GM12872 (cell line): Measurements from ENCODE around the gene HNRNPM.

Experiments used
- TF ChIP-seq, protein P1 (sequence below): IDR thresholded peaks from 3 replicates; pipeline ENCODE4 v1.5.1; 2011; ENCODE audit warnings: low read depth, mild to moderate bottlenecking, low read length, moderate library complexity; ENCODE audit not compliant: insufficient read depth

HNRNPM gene

GRCh38 chr19:8490395-8490760 lies 45.6 kb downstream of the HNRNPM start:
- TF ChIP-seq, protein P1, sequence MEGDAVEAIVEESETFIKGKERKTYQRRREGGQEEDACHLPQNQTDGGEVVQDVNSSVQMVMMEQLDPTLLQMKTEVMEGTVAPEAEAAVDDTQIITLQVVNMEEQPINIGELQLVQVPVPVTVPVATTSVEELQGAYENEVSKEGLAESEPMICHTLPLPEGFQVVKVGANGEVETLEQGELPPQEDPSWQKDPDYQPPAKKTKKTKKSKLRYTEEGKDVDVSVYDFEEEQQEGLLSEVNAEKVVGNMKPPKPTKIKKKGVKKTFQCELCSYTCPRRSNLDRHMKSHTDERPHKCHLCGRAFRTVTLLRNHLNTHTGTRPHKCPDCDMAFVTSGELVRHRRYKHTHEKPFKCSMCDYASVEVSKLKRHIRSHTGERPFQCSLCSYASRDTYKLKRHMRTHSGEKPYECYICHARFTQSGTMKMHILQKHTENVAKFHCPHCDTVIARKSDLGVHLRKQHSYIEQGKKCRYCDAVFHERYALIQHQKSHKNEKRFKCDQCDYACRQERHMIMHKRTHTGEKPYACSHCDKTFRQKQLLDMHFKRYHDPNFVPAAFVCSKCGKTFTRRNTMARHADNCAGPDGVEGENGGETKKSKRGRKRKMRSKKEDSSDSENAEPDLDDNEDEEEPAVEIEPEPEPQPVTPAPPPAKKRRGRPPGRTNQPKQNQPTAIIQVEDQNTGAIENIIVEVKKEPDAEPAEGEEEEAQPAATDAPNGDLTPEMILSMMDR, result no peak

GRCh38 chr19:8490873-8491272 lies 46.1 kb downstream of the HNRNPM start:
- TF ChIP-seq, protein P1, result no peak

DNA sequence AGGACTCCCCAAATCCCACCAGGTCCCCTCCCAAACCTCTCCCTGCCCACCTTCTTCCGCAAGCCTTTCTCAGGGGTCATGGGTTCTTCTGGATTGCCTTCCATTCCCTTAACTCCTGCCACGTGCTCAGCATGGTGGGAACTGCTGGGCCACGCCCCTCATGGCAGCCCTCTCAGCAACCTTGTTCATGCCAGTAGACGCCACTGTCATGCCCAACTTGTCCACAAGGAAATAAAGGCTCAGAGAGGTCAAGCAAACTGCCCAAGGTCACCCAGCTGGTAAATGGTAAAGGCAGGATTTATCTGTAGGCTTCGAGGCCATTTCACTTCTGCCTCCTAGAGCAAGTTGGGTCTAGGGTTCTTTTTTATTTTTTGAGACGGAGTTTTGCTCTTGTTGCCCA lies 46.8 kb downstream of the HNRNPM start:
- TF ChIP-seq, protein P1, result 0 out of 3 replicates have a peak, but pooled peaks have one; percentile 16

DNA sequence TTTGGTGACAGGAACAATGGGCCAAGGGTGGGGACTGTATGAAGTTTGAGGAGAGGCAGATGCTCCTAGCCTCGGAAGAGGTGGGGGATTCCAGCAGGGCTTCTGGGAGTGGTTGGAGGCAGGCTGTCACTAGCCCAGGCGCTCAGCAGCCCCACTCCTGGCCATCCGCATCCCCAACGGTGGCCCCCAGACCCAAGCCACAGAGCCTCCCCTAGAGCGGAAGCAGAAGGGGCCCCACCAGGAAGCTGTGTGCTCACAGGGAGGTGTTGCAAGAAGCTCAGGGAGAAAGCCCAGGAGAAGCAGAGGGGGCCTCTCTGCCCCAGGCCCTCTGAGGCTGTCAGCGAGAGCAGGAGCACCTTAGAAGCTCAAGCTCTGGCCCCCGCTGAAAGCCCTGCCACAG lies 49.4 kb downstream of the HNRNPM start:
- TF ChIP-seq, protein P1, result no peak

GRCh38 chr19:8498295-8498694 lies 53.5 kb downstream of the HNRNPM start:
- TF ChIP-seq, protein P1, result no peak

- TF ChIP-seq, protein P1, result no peak
These were observed 54.5 kb downstream of the HNRNPM start for GRCh38 chr19:8499048-8499833.

GRCh38 chr19:8500158-8500557 lies 55.4 kb downstream of the HNRNPM start:
- TF ChIP-seq, protein P1, result no peak

DNA sequence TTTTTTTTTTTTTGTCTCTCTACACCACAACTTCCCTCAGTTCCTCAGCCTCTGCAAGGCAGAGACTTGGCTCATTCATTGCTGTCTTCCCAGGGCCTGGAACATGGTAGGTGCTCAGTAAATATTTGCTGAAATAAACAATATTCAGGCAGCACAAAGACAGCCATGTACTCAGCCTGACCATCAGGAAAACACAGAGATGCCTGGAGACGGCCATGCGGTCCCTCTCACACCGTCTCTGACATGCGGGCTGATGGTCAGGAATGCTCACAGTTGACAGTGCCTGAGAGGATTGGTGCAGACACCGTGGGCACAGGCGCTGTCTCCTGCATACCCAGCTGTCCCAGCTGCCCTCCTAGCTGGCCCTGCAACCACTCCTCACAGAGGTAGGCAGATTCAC lies 56.7 kb downstream of the HNRNPM start:
- TF ChIP-seq, protein P1, result no peak
